Activated CD4-positive, alpha-beta T cell treated with anti-CD3 and anti-CD28 coated beads for 36 hours (primary cell): ENCODE data around the gene FHIT. TPM values are rescaled to one million over a fixed set of nuclear protein-coding genes. Genes with fewer than 3 reads are reported as not detected.

Experiments used
- ATAC-seq: fragments of 200-7000 bp; cut with Tn5 transposase; one replicate; pipeline ENCODE4 v1.10.0; 2021; ENCODE audit warnings: mild to moderate bottlenecking, moderate library complexity
- CTCF ChIA-PET: fragments of 350-600 bp; sonication (Branson Sonifier 250); formaldehyde crosslinking; loops from one replicate; lab custom pipeline; 2021; ENCODE audit warnings: antibody characterized with exemption; lab: Charles Lee
- POLR2A ChIA-PET: fragments of 350-600 bp; sonication (Branson Sonifier 250); formaldehyde crosslinking; loops from one replicate; lab custom pipeline; 2021; ENCODE audit warnings: antibody characterized with exemption, inconsistent platforms; lab: Charles Lee
- DNase-seq: peaks from one replicate; pipeline ENCODE4 v3.0.0-alpha.2; 2020
- H3K27ac Mint-ChIP-seq: one replicate; pipeline ENCODE4 v1.8.0; 2021; ENCODE audit warnings: mixed read lengths
- H3K27me3 Mint-ChIP-seq: one replicate; pipeline ENCODE4 v1.8.0; 2021; ENCODE audit warnings: mixed read lengths
- H3K36me3 Mint-ChIP-seq: one replicate; pipeline ENCODE4 v1.8.0; 2021; ENCODE audit warnings: low read depth, mixed read lengths
- H3K4me1 Mint-ChIP-seq: one replicate; pipeline ENCODE4 v1.8.0; 2021; ENCODE audit warnings: mixed read lengths
- H3K4me3 Mint-ChIP-seq: one replicate; pipeline ENCODE4 v1.8.0; 2021; ENCODE audit warnings: mild to moderate bottlenecking, moderate library complexity, mixed read lengths
- H3K9me3 Mint-ChIP-seq: one replicate; pipeline ENCODE4 v1.8.0; 2021; ENCODE audit warnings: low read depth, mixed read lengths
- intact Hi-C, 2 experiments: fragments of 100-400 bp; cut with DNase I in 1 of 2; cut with micrococcal nuclease in 1 of 2; formaldehyde crosslinking; loops; one replicate each; pipeline versions ENCODE4 v1.14.2 to v1.15.1; 2022 to 2024; cut with DNase I, micrococcal nuclease
- total RNA-seq, 2 experiments: library from RNA; stranded (reverse); gene quantifications; one replicate each; pipeline ENCODE4 v1.2.3, GENCODE V29; 2021

FHIT gene
- total RNA-seq, 2 experiments from 2014 or later = 10.2 to 13.1 TPM

DNA sequence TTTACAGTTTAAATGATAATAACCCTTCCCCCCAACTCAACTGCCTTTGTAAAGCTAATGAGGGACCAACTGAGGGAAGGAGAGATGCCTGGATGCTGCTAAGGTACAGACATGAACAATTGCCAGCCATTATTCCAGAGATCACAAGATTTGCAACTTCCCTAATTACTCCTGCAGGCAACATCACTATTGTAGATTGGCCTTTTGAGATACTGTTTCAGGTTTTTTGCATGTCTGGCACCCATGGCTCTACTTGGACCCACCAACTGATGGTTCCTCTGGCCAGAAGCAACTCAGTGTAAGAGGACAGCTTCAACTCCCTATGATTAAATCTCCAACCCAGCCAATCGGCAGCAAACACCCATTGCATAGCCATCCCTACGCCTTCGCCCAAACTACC, 478.7 kb downstream of the FHIT start:
- Mint-ChIP-seq H3K36me3 (no peaks in the 10 kb centered on the region), H3K27me3 (no peaks in the 10 kb centered on the region), H3K27ac (no peak overlapping the region), H3K4me1 (no peaks in the 10 kb centered on the region), H3K4me3 (no peak overlapping the region), H3K9me3 (peaks cover 4% of the 10 kb centered on the region)
- DNase-seq (no peak), ATAC-seq (no peak)
- CTCF ChIA-PET = interaction anchor here (0.7 kb wide), 1 partner anchor 1753 kb away, joined by 3 read pairs; no protein-coding TSS in a partner anchor
- intact Hi-C loops = no loop called here
- POLR2A ChIA-PET = no interaction called here

DNA sequence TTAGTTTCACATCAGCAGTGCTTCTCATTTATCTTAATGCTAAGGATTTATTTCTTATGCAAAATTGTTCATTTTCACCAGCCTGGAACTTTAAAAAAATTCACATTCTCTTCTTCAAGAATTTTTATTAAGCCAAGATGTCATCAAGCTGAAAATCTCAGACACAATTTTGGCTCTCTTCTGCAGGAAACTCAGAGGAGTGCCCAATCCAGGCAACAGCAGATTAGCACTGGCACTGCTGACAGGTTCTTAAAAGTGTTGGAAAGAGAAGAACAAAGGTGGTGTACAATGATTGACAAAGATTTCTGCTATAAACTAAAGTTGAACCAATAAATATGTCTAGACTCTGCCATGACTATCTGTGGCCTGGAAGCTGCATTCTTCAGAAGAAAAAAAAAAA, 479.5 kb downstream of the FHIT start:
- Mint-ChIP-seq H3K27me3 (no peaks in the 10 kb centered on the region), H3K4me3 (no peak overlapping the region), H3K9me3 (peaks cover 4% of the 10 kb centered on the region), H3K27ac (no peak overlapping the region), H3K4me1 (no peaks in the 10 kb centered on the region), H3K36me3 (no peaks in the 10 kb centered on the region)
- DNase-seq (no peak), ATAC-seq (no peak)
- intact Hi-C loops = no loop called here
- POLR2A ChIA-PET = no interaction called here
- CTCF ChIA-PET = interaction anchor here (0.7 kb wide), 1 partner anchor 16 kb away, joined by 3 read pairs; no protein-coding TSS in a partner anchor

DNA sequence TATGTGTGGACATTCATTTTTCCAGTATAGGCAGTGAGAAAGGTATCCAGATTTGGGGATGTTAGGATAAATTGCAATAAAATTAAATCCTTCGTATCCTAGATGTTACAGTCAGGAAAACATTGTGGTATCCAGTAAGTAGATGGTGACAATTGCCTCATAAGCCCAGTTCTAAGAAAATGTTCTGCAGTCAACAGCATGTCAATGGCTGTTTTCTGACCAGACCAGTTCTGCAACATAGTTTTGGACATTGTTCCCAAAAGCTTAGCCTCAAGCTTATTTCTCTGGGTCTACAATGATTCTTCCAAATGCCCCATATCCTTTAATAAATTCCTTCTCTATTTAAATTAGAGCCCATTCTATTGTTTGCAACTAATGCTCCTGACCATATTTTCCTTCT, 480.7 kb downstream of the FHIT start:
- H3K36me3 Mint-ChIP-seq = no peaks in the 10 kb centered on the region
- no peaks in the 10 kb centered on the region for H3K4me1 Mint-ChIP-seq
- H3K4me3 Mint-ChIP-seq = no peak overlapping the region
- POLR2A ChIA-PET = no interaction called here
- ATAC-seq (no peak), DNase-seq (no peak)
- H3K9me3 Mint-ChIP-seq = peaks cover 2% of the 10 kb centered on the region
- intact Hi-C loops = no loop called here
- no peaks in the 10 kb centered on the region for H3K27me3 Mint-ChIP-seq
- no peak overlapping the region for H3K27ac Mint-ChIP-seq
- CTCF ChIA-PET = no interaction called here

DNA sequence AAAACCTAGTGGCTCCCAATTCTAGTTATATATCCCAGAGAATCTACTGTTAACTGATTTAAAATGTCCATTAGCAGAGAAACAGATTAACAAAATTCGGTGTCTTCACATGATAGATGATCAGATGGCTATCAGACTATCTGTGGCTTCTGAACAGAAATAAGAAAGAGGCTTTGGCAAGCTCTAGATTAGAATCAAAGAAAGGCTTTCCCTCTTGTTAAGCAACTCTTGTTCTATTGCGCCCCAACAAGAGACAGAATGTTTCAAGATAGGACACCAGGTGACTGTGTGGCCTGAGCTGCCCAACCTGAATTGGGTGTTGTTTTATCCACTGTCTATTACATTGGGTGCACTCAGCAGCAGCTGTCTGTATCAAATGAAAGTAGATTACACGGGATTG, 483.7 kb downstream of the FHIT start:
- Mint-ChIP-seq H3K36me3 (no peaks in the 10 kb centered on the region), H3K4me1 (no peaks in the 10 kb centered on the region), H3K9me3 (no peaks in the 10 kb centered on the region), H3K27ac (no peak overlapping the region), H3K27me3 (no peaks in the 10 kb centered on the region), H3K4me3 (no peak overlapping the region)
- intact Hi-C loops = no loop called here
- ChIA-PET POLR2A (no interaction called here), CTCF (no interaction called here)
- ATAC-seq (no peak), DNase-seq (no peak)

DNA sequence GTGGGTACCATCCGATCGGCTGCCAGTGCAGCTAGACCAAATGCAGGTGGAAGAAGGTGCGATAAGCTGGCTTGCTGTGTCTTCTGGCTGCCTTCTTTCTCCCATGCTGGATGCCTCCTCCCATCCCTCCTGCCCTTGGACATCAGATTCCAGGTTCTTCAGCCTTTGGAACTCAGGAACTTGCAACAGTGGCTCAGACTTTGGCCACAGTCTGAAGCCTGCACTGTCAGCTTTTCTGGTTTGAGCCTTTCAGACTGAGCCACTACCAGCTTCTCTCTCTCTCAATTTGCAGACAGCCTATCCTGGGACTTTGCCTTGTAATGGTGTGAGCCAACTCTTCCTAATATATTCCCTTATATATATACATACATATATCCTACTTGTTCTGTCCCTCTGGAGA, 485.5 kb downstream of the FHIT start:
- no peak overlapping the region for H3K4me3 Mint-ChIP-seq
- H3K4me1 Mint-ChIP-seq = no peaks in the 10 kb centered on the region
- H3K9me3 Mint-ChIP-seq = no peaks in the 10 kb centered on the region
- H3K27me3 Mint-ChIP-seq = no peaks in the 10 kb centered on the region
- no peaks in the 10 kb centered on the region for H3K36me3 Mint-ChIP-seq
- ATAC-seq (no peak), DNase-seq (no peak)
- no peak overlapping the region for H3K27ac Mint-ChIP-seq
- POLR2A ChIA-PET = no interaction called here
- CTCF ChIA-PET = no interaction called here
- intact Hi-C loops = no loop called here

DNA sequence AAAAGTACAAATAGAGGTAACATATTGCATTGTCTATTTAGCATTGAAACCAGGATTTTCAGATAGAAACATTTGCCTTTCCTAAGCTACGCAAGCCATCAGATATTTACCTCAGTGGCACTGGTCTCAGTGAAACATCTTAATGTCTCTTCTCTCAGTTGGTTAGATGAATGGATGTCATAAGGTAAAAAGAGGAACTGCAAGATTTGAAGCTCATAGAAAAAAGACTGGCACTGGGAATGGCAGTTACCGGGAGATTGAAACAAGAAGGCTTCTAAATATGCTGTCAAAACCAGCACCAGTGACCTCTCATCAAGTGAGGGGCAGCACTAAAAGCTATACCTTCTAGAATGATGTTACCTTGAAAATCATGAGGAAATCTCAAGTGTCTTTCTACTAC, 486.4 kb downstream of the FHIT start:
- DNase-seq (no peak), ATAC-seq (no peak)
- intact Hi-C loops = no loop called here
- H3K4me1 Mint-ChIP-seq = no peaks in the 10 kb centered on the region
- POLR2A ChIA-PET = interaction anchor here (0.6 kb wide), 1 partner anchor 18 kb away, joined by 4 read pairs; no protein-coding TSS in a partner anchor
- peaks cover 1% of the 10 kb centered on the region for H3K9me3 Mint-ChIP-seq
- CTCF ChIA-PET = no interaction called here
- H3K36me3 Mint-ChIP-seq = no peaks in the 10 kb centered on the region
- H3K4me3 Mint-ChIP-seq = no peak overlapping the region
- H3K27ac Mint-ChIP-seq = no peak overlapping the region
- H3K27me3 Mint-ChIP-seq = no peaks in the 10 kb centered on the region

DNA sequence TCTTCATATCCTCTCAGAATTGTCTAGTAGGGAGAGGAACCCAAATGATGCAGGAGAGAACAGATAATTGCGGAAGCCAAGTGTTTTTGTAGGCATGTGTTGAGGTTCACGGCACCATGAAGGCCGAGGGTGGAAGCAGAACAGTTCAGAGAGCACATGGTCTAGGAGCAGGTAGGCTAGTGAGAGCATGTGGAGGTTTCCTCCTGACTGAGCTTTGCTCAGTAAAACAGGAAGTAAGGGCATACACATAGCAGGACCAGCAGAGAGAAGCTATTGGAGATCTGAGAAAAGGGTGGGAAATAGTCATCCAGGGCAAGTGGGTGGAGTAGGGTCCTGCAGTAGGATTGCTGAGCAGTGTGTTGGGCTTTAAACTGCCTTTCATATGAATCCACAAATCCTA, 491.1 kb downstream of the FHIT start:
- peaks cover 2% of the 10 kb centered on the region for H3K9me3 Mint-ChIP-seq
- intact Hi-C loops = no loop called here
- no peak for DNase-seq
- H3K36me3 Mint-ChIP-seq = no peaks in the 10 kb centered on the region
- POLR2A ChIA-PET = no interaction called here
- H3K27ac Mint-ChIP-seq = no peak overlapping the region
- no peaks in the 10 kb centered on the region for H3K27me3 Mint-ChIP-seq
- H3K4me1 Mint-ChIP-seq = no peaks in the 10 kb centered on the region
- no peak overlapping the region for H3K4me3 Mint-ChIP-seq
- ATAC-seq = no peak
- CTCF ChIA-PET = interaction anchor here (0.6 kb wide), 1 partner anchor 191 kb away, joined by 4 read pairs; no protein-coding TSS in a partner anchor

DNA sequence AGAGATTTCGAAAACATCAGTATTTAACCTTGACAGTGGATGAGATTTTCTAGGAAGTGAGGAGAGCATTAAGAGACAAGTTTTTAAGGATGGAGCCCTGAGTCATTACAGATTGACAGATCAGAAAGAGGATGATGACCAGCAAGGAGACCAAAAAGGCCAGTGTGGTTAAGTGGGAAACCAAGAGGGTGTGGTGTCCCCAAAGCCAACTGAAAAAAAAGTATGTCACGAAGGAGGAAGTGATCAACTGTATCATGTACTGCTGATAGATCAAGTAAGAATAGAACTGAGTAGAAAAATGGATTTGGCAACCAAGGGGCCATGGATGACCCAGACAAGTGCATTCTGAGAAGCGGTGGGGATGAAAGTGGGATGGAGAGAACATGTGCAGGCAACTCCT, 491.8 kb downstream of the FHIT start:
- Mint-ChIP-seq H3K4me3 (no peak overlapping the region), H3K36me3 (no peaks in the 10 kb centered on the region), H3K9me3 (peaks cover 2% of the 10 kb centered on the region), H3K4me1 (no peaks in the 10 kb centered on the region), H3K27ac (no peak overlapping the region), H3K27me3 (no peaks in the 10 kb centered on the region)
- intact Hi-C loops = no loop called here
- ChIA-PET POLR2A (no interaction called here), CTCF (interaction anchor here (0.6 kb wide), 1 partner anchor 192 kb away, joined by 4 read pairs; no protein-coding TSS in a partner anchor)
- no peak for ATAC-seq
- DNase-seq = no peak

DNA sequence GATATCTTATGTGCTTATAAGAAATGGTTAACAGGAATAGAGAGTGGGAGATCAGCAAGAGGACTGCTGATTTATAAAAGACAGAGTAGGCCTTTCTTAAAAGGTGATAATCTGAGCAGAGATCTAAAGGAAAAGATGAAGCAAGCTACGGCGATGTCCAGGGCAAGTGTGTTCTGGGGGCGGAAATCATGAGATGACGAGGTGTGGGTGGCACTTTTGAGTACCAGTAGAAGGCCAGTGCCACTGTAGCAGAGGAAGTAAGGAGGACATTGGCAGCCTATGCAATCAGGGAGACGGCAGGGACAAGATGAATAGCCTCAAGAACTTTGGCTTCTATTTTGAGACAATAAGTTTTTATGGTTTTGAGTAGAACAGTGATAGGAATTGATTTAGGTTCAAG, 492.4 kb downstream of the FHIT start:
- H3K4me1 Mint-ChIP-seq = no peaks in the 10 kb centered on the region
- H3K4me3 Mint-ChIP-seq = no peak overlapping the region
- no peaks in the 10 kb centered on the region for H3K27me3 Mint-ChIP-seq
- no peak for ATAC-seq
- H3K27ac Mint-ChIP-seq = no peak overlapping the region
- intact Hi-C loops = no loop called here
- DNase-seq = no peak
- H3K9me3 Mint-ChIP-seq = peaks cover 2% of the 10 kb centered on the region
- ChIA-PET CTCF (no interaction called here), POLR2A (no interaction called here)
- no peaks in the 10 kb centered on the region for H3K36me3 Mint-ChIP-seq

DNA sequence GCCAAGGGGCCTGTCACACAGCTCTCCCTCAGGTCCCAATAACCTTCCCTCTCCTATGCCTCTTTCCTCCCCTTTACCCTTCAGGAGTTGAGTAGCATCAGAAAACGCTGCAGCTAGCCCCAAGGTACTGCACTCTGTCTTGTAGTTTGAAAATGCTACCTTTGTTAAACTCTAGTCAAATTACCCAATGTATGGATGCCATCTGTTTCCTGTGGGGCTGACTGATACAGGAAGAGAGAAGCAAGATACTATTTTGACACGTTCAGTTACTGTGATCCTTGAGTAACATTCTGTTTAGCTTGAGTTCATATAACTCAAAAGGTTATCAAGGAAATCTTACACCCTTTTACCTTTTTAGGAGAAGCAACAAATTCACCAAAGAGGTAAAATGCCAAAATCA, 493.1 kb downstream of the FHIT start:
- intact Hi-C loops = no loop called here
- Mint-ChIP-seq H3K4me1 (no peaks in the 10 kb centered on the region), H3K36me3 (no peaks in the 10 kb centered on the region), H3K4me3 (no peak overlapping the region), H3K27ac (no peak overlapping the region), H3K27me3 (no peaks in the 10 kb centered on the region), H3K9me3 (peaks cover 2% of the 10 kb centered on the region)
- ATAC-seq (no peak), DNase-seq (no peak)
- CTCF ChIA-PET = no interaction called here
- POLR2A ChIA-PET = no interaction called here

DNA sequence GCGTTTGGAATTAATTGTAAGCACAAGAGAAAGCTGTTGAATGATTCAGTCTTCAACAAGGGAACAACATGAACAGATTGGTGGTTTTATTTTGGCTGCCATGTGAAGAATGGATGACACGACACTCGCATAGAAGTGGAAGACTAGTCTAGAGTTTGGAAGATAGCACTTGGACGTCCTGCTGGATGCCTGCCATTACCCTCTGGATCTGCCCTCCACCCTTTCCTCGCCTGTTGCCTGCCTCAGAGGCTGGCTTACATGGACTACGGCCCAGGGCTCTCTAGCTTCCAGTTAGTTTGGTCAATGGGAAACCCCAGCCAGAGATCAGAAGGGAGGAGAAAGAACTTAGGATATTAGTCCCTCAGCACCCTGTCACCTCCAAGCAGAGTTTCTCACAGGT, 493.5 kb downstream of the FHIT start:
- no peak overlapping the region for H3K4me3 Mint-ChIP-seq
- H3K36me3 Mint-ChIP-seq = no peaks in the 10 kb centered on the region
- ATAC-seq (no peak), DNase-seq (no peak)
- H3K27ac Mint-ChIP-seq = no peak overlapping the region
- intact Hi-C loops = no loop called here
- ChIA-PET CTCF (no interaction called here), POLR2A (no interaction called here)
- no peaks in the 10 kb centered on the region for H3K4me1 Mint-ChIP-seq
- no peaks in the 10 kb centered on the region for H3K27me3 Mint-ChIP-seq
- peaks cover 2% of the 10 kb centered on the region for H3K9me3 Mint-ChIP-seq

DNA sequence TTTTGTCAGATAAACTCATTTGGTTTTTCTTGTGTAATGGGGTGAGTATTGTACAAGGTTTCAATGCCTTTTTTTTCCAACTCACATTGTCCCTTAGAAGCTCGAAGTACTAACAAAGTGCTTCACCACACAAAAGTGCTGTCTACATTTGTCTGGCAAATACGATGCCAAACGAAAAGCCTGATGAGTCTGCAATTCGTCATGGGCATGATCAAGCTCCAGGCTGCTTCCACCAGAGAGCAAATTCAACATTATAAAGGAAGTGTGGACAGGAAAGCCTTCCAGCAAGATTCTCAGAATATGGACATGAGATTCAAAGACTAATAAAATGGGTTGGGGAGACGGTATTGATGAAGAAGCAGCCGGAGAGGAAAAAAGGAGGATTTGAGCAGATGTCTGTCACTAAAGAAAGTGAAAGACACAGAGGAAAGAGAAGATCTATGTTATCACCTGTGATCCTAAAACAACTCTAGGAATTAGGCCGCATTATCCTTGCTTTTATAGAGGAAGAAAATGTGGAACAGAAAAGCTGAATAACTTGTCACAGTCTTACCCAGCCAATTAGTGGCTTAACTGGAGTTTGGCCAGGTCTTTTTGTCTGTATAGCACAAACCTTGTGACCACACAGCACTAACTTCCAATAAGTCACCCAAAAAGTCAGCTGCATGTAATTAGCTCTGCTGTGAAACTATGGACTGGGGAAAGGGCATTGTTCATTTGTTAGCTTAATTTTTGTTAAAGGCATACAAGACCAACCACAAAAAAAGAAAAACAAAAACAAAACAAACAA, 494.8 kb downstream of the FHIT start:
- DNase-seq (no peak), ATAC-seq (no peak)
- Mint-ChIP-seq H3K9me3 (peaks cover 2% of the 10 kb centered on the region), H3K36me3 (no peaks in the 10 kb centered on the region), H3K27me3 (no peaks in the 10 kb centered on the region), H3K4me1 (no peaks in the 10 kb centered on the region), H3K27ac (no peak overlapping the region), H3K4me3 (no peak overlapping the region)
- POLR2A ChIA-PET = no interaction called here
- CTCF ChIA-PET = interaction anchor here (0.7 kb wide), 1 partner anchor 23 kb away, joined by 4 read pairs; no protein-coding TSS in a partner anchor
- intact Hi-C loops = no loop called here
